Renal pelvis (tissue), 4 donors: ENCODE results near the gene HCK. TPM values are rescaled to one million over a fixed set of nuclear protein-coding genes. Genes with fewer than 3 reads are reported as not detected.

ENCODE experiments used
- DNase-seq: peaks from one replicate; pipeline ENCODE4 v3.0.0-alpha.2; 2013
- polyA plus RNA-seq, 3 donors: library from polyadenylated mRNA; unstranded; fragments of 120-200 nt; gene quantifications; one replicate each; pipeline ENCODE4 v1.2.1, GENCODE V29; 2013; ENCODE audit not compliant: insufficient read length in 3 of 3

The HCK gene
- polyA plus RNA-seq, 3 donors, result 2.0 to 3.3 (median 2.5) TPM

DNA sequence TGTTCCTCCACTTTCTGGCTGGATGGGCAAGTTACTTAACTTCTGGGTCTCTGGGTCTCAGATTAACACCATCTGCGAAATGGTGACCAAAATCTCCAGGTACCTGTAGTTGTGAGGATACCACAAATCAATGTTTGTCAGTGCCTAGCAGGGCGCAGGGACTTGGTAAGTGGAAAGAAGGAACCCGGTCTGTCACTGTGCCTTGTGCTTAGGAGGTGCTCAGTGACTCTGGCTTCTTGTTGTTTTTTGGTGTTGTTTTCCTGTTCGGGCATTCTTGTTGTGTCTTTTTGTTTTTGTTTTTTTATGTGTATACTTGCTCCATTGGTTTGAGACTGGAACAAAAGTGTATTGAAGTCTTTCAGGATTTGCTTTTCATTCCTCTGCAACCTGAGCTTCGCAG lies 75.3 kb downstream of the HCK start:
- no peak for DNase-seq

DNA sequence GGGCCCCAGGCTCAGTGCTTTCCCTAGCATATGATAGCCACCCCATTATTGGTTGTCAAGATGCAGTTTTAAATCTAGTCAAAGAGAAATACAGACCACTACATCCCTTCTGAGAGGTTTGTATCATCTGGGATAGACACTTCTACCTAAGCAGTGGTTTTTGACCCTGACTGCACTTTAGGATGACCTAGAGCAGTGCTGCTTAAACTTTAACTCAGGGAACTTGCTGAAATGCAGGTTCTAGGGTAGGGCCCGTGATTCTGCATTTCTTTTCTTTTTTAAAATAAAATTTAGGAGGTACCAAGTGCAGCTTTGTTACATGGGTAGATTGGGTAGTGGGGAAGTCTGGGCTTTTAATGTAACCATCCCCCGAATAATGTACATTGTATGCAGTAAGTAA lies 76.1 kb downstream of the HCK start:
- no peak for DNase-seq

DNA sequence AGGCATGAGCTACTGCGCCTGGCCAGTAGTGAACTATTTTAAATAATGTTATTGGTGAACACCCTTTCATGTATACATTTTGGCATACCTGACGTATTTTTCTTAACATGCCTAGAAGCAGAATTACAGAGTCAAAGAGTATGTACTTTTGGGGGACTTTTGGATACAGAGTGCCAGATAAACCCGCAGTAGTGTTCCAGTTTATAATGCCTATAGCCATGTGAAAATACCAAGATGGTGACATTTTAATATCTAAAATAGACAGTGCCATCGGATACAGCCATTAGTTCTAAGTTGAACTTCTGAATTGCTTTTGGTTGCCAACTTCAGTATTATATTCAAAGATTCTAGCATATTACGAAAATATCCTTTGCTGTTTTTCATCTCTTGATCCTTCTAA lies 77.8 kb downstream of the HCK start:
- DNase-seq, result no peak

DNA sequence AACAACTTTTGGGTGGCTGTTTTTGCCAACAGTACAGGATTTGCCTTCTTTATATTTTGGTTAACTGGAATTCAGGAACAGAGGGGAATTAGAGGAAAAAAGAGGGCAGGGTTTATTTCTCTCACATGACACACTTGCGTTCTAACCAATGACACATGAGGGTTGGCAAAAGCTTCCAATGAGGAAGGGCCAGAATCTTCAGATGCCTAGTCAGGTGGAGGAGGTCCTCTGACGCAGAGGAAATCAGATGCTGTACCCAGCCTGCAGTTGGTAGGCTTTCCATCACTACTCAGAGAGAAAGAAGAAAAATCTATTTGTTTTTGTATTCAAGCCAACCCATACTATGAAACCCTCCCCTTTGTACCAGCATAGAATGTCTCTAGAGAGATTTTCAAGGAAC lies 78.3 kb downstream of the HCK start:
- no peak for DNase-seq

DNA sequence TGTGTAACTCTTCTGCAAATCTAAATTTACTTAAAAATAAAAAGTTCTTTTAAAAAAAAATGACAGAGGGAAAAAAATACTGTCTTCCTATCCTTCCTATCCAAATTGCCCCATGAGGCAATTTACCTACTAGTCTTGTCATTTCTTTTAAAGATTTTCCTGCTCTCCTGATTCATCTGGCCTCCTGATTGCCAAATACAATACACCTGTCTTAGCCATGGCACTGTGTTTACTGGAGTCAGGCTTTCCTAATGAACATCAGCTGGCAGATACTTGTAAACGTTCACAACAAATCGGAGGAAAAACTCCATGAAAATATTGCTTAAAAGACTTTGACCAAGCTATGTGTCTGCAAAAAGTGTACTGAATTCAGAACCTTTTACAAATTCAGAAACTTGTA lies 78.9 kb downstream of the HCK start:
- DNase-seq, result no peak

DNA sequence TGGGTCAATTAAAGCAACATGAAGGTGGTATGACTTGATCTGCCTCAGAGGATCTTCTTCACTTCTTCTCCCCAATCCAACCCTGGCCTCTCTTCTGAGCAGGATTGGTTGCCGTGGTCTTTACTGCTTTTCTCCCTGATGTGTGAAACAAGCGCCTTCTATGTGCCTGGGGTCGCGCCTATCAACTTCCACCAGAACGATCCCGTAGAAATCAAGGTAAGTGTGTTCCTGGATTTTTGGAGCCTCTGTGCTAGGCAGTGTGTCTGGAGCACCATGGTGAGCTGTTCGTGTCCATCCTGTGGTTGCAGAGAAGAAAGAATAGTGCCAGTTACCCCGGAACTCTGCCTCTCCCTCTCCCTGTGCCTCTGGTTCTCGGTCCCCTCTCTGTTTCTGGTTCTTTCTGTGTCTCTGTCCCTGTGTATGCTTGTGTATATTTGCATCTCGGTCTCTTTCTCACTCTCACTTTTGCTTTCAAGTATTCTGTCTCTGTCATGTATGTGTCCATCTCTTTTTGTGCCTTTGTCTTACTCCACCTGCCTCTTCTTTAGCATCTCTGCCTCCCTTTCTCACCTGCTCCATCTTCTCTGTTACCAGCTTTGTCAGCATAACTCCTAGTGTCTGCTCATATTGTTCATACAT lies 81.0 kb downstream of the HCK start:
- DNase-seq, result no peak

DNA sequence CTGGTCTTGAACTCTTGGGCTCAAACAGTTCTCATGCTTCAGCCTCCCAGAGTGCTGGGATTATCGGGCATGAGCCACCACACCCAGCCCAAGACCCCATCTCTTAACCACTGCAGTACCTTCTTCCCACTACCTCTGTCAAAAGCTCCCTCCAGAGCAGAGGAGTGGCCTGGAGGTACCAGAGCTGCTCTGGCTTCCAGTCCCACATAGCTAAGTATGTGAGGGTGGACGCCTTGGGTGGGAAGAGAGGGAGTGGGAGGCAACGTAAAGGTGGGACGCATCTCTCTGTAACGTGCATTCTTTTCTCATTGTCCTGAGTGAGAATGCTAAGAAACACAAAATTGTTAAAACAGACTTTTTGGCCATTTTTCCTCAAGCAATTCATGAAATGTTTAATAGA lies 82.0 kb downstream of the HCK start:
- no peak for DNase-seq

DNA sequence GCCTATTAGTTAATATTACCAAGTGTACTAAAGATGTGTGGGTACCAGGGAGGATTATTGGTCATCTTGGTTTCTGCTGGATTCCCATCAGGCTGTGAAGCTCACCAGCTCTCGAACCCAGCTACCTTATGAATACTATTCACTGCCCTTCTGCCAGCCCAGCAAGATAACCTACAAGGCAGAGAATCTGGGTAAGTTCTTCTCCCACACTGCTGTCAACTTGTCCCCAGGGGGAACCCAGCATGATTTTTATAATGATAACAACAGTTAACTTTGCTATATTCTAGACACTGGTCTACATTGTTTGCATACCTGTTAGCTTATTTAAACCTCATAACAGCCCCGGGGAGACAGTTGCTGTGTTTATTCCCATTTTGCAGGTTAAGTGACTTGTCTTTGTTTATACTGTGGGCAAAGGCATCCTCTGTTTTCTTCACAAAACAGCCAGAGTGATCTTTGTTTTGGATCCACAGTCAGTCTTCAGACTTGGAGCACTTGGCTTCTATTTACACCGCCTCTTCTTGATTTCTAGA lies 84.0 kb downstream of the HCK start:
- no peak for DNase-seq

DNA sequence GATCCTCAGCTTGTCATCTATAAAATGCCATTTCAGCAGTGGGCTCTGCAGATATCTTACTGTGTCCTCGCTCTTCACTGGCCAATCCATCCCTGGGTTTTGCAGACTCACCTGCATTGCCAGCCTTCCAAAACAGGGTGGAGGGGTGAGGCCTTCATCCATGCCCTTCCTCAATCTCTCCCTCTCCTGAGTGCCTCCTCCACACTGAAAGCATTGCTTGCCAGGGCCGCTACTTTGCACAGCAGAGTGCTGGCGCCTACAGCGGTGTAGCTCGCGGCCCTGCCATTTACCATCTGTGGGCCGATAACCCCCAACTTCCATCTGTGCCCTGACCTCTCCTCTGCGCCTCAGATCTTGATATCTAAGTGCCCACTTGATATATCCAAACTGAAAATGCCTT lies 86.9 kb downstream of the HCK start:
- no peak for DNase-seq

DNA sequence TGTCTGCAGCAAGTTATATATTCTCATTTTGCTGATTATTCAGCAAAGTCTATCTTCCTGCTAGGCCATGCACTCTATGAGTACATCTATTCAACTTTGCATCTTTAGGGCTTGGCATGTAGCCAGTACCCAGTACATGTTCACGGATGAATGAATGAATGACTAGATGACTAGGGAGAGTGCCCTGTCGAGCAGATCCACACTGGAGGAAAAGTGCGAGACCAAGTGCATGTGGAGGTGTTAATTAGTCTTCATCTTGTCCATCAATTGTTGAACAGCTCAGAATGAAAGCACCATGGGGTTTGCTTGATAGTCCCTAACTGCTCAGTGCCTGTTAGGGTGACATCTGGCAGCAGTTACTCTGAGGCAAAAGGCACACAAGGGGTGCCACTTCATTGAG lies 87.9 kb downstream of the HCK start:
- DNase-seq, result no peak

DNA sequence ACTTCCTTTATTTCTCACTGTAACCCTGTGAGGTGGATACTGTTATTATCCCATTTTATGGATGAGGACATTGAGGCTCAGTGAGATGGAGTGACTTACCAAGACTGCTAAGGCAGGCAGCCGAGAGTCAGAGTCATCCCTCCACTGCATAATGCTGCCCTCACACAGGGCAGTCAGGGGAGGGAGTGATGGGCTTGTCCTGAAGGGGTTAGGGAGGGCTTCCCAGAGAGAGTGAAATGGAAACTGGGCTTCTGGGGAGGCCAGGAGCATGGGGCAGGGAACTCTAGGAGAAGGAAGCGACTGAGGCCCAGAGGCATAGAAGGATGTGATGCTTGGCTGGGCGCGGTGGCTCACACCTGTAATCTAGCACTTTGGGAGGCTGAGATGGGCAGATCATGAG lies 88.6 kb downstream of the HCK start:
- no peak for DNase-seq

DNA sequence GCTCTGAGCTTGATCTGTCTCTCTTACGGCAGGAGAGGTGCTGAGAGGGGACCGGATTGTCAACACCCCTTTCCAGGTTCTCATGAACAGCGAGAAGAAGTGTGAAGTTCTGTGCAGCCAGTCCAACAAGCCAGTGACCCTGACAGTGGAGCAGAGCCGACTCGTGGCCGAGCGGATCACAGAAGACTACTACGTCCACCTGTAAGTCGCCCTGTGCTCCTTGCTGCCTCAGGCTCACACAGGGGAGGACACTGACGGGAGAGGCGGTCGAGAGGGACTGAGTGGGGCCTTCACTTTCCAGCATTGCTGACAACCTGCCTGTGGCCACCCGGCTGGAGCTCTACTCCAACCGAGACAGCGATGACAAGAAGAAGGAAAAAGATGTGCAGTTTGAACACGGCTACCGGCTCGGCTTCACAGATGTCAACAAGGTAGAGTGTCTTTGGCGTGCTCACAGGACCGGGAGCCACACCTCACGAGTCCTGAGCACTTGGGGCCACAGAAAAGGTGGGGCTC lies 89.5 kb downstream of the HCK start:
- DNase-seq, result no peak

DNA sequence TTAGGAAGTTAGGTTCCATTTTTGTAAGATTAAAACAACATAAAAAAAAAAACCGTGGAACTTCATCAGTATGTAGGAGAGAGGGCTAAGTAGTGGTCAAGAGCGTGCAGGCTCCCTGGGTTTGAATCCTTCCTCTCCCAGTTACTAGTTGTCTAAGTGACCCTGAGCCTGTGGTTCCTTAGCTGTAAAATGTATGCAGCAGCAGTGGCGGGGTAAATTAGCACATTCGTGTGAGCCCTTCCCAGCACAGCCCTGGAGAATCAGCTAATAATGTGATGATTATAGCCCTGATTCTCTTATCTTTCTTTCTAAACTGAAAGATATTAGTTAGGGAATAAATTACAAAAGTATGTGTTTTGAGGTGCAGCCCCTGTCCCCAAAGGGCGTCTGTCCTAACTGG lies 90.0 kb downstream of the HCK start:
- DNase-seq, result no peak

DNA sequence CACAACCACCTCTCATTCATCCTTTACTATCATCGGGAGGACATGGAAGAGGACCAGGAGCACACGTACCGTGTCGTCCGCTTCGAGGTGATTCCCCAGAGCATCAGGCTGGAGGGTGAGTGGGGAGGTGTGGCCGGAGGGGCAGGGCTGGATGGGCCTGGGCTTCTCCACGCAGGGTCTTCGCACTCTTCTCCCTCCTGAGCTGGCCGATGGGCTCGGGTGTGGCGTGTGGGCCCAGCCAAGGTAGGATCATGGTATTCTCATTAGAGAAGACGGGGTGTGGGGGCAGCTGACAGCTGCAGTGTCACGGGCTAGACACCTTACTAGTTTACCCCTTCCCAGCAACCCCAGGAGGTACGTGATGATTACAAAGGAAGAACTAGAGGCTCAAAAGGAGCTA lies 90.9 kb downstream of the HCK start:
- DNase-seq, result no peak

DNA sequence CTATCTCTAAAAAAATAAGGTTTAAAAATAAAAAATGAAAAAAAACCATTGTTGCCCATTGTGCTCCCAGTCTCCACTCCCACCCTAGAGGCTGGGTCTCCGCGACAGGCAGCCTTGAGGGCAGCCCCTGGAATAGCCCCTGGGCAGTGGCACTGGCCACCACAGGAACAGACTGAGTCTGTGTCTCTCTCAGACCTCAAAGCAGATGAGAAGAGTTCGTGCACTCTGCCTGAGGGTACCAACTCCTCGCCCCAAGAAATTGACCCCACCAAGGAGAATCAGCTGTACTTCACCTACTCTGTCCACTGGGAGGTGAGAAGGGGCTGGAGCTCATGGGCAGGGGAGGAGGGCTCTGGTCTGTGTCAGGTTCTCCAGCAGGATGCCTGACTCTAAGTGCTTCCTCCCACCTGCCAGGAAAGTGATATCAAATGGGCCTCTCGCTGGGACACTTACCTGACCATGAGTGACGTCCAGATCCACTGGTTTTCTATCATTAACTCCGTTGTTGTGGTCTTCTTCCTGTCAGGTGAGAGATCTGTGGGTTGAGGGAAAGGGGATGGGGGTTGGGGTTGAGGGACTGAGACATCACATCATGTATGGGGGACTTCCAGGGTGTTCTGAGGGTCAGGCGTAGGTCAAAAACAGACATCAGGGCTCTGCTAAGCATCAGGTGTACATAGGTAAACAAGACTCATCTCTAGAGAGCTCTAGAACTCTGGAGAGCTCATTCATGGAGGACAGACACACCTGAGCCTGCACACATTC lies 93.0 kb downstream of the HCK start:
- DNase-seq, result no peak

DNA sequence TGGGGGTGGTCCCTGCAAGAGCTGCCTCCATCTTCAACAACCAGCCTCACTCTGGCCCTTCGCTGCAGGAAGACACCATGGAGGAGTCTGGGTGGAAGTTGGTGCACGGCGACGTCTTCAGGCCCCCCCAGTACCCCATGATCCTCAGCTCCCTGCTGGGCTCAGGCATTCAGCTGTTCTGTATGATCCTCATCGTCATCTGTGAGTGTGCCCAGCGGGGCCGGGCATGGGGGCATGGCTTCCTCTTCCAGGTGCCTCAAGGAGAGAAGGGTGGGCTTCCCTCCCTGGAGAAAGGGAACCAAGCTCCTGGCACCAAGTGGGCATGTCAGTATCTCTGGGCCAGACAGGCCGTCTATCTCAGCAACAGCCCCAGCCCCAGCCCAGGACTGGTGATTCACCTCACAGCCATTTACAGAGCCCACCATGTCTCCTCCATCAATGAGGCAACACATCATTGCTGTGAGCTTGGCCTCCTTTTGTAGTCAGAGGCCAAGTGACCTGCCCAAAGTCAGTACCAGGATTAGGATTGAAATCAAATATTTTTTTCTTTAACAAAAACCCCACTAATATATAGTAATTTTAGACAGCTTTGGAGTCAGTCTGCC lies 97.6 kb downstream of the HCK start:
- DNase-seq, result no peak

DNA sequence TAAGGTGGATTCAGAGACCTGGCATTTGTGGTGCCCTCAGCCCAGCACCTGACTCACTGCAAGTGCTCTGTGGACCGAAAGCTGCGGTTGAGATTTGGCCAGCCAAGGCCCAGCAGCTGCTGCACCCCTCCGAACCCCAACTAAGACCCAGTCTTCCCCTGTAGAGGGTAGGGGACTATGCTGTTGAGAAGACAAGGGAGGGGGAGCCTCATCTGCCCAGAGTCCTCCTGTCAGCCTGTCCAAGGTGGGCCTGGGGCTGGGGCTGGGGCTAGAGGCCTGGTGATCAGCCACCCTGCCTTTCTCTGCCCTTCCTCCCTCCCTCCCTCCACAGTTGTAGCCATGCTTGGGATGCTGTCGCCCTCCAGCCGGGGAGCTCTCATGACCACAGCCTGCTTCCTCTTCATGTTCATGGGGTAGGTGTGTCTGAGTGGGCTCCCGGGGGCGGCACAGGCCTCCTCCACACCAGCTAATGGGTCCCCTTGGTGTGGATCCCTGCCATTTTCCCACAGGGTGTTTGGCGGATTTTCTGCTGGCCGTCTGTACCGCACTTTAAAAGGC lies 98.3 kb downstream of the HCK start:
- DNase-seq, result no peak

Other genes starting within 250 kb of the HCK start
- gene MYLK2, start 232.9 kb upstream of the HCK start, polyA plus RNA-seq, result under 1 TPM; 0.65 to 0.95 (median 0.91) TPM
- gene FOXS1, start 206.6 kb upstream of the HCK start, polyA plus RNA-seq, result 1 to 10 TPM; 7.6 to 9.2 (median 8.0) TPM
- gene DUSP15, start 181.7 kb upstream of the HCK start, polyA plus RNA-seq, result 10 to 100 TPM; 17.9 to 23.0 (median 20.7) TPM
- gene TTLL9, start 181.6 kb upstream of the HCK start, polyA plus RNA-seq, result 1 to 10 TPM; 2.6 to 5.7 (median 5.6) TPM
- gene PDRG1, start 100.2 kb upstream of the HCK start, polyA plus RNA-seq, result 10 to 100 TPM; 20.6 to 21.3 (median 20.9) TPM
- gene XKR7, start 84.1 kb upstream of the HCK start, polyA plus RNA-seq, result under 1 TPM; 0.25 to 0.58 (median 0.43) TPM
- gene CCM2L, start 41.8 kb upstream of the HCK start, polyA plus RNA-seq, result 1 to 10 TPM; 7.0 to 9.2 (median 8.4) TPM
- gene TM9SF4, start 57.5 kb downstream of the HCK start, polyA plus RNA-seq, result 10 to 100 TPM; 66.6 to 73.9 (median 71.9) TPM
- gene PLAGL2, start 155.5 kb downstream of the HCK start, polyA plus RNA-seq, result 10 to 100 TPM; 22.0 to 24.9 (median 22.8) TPM
- 10 to 100 TPM; 42.8 to 46.6 (median 43.1) TPM for gene POFUT1, start 155.6 kb downstream of the HCK start, polyA plus RNA-seq
- 10 to 100 TPM; 36.4 to 47.3 (median 38.6) TPM for gene KIF3B, start 225.4 kb downstream of the HCK start, polyA plus RNA-seq